Measurements from ENCODE around the gene RRH. TPM values are rescaled to one million over a fixed set of nuclear protein-coding genes. Genes with fewer than 3 reads are reported as not detected.

The RRH gene
- total RNA-seq, 1 donor from 2014 or later = under 0.01 TPM

GRCh38 chr4:109810552-109811387 lies 17.0 kb upstream of the RRH start:
- H3K36me3 ChIP-seq (ENCODE audit: control insufficient read depth in 3 of 3, insufficient read depth in 3 of 3, low read length in 3 of 3) = no peaks in the 10 kb centered on the region
- H3K27me3 ChIP-seq (ENCODE audit: control insufficient read depth in 3 of 3, insufficient read depth in 3 of 3, low read length in 3 of 3) = no peaks in the 10 kb centered on the region
- H3K4me3 ChIP-seq (ENCODE audit: low read length in 3 of 3) = no peak overlapping the region
- H3K27ac ChIP-seq (ENCODE audit: low read depth, low read length) = no peak overlapping the region
- no peak overlapping the region for H3K9ac ChIP-seq (ENCODE audit: low read depth in 1 of 3, low read length in 3 of 3)
- peaks cover 0 to 2% (median under 1%) of the 10 kb centered on the region in 3 donors for H3K4me1 ChIP-seq (ENCODE audit: control insufficient read depth in 3 of 3, insufficient read depth in 3 of 3, low read length in 3 of 3)
- no peaks in the 10 kb centered on the region for H3K9me3 ChIP-seq (ENCODE audit: control insufficient read depth in 3 of 3, low read length in 3 of 3)

- H3K4me1 ChIP-seq (ENCODE audit: control insufficient read depth in 3 of 3, insufficient read depth in 3 of 3, low read length in 3 of 3) = peaks cover 7 to 8% (median 8%) of the 10 kb centered on the region in 3 donors
- no peak overlapping the region for H3K4me3 ChIP-seq (ENCODE audit: low read length in 3 of 3)
- no peak overlapping the region for H3K9ac ChIP-seq (ENCODE audit: low read depth in 1 of 3, low read length in 3 of 3)
- H3K9me3 ChIP-seq (ENCODE audit: control insufficient read depth in 3 of 3, low read length in 3 of 3) = no peaks in the 10 kb centered on the region
- no peaks in the 10 kb centered on the region for H3K27me3 ChIP-seq (ENCODE audit: control insufficient read depth in 3 of 3, insufficient read depth in 3 of 3, low read length in 3 of 3)
- H3K36me3 ChIP-seq (ENCODE audit: control insufficient read depth in 3 of 3, insufficient read depth in 3 of 3, low read length in 3 of 3) = no peaks in the 10 kb centered on the region
- no peak overlapping the region for H3K27ac ChIP-seq (ENCODE audit: low read depth, low read length)
Measured at GRCh38 chr4:109811707-109812106, 16.1 kb upstream of the RRH start.

GRCh38 chr4:109815151-109816081 lies 12.4 kb upstream of the RRH start, which contains the start of gene GAR1:
Gene GAR1, plus strand, starts transcription at chr4:109815762. Its CDS starts 403 bp downstream, at chr4:109816165.
- peaks cover 0 to 11% (median 10%) of the 10 kb centered on the region in 3 donors for H3K36me3 ChIP-seq (ENCODE audit: control insufficient read depth in 3 of 3, insufficient read depth in 3 of 3, low read length in 3 of 3)
- peaks cover 8 to 13% (median 11%) of the 10 kb centered on the region in 3 donors for H3K4me1 ChIP-seq (ENCODE audit: control insufficient read depth in 3 of 3, insufficient read depth in 3 of 3, low read length in 3 of 3)
- H3K27me3 ChIP-seq (ENCODE audit: control insufficient read depth in 3 of 3, insufficient read depth in 3 of 3, low read length in 3 of 3) = no peaks in the 10 kb centered on the region
- H3K9ac ChIP-seq (ENCODE audit: low read depth in 1 of 3, low read length in 3 of 3) = peak within 1 kb of the TSS; percentile 77 to 88 (median 85)
- H3K9me3 ChIP-seq (ENCODE audit: control insufficient read depth in 3 of 3, low read length in 3 of 3) = no peaks in the 10 kb centered on the region
- peak within 1 kb of the TSS; percentile 83 for H3K27ac ChIP-seq (ENCODE audit: low read depth, low read length)
- H3K4me3 ChIP-seq (ENCODE audit: low read length in 3 of 3) = peak within 1 kb of the TSS; percentile 96 to 99 (median 98)

- Histone ChIP-seq H3K9ac (ENCODE audit: low read depth in 1 of 3, low read length in 3 of 3) (peak overlapping the region; percentile 77 to 88 (median 85)), H3K36me3 (ENCODE audit: control insufficient read depth in 3 of 3, insufficient read depth in 3 of 3, low read length in 3 of 3) (peaks cover 0 to 16% (median 14%) of the 10 kb centered on the region in 3 donors), H3K27ac (ENCODE audit: low read depth, low read length) (peak overlapping the region; percentile 83), H3K9me3 (ENCODE audit: control insufficient read depth in 3 of 3, low read length in 3 of 3) (no peaks in the 10 kb centered on the region), H3K4me3 (ENCODE audit: low read length in 3 of 3) (peak overlapping the region; percentile 96 to 99 (median 98)), H3K27me3 (ENCODE audit: control insufficient read depth in 3 of 3, insufficient read depth in 3 of 3, low read length in 3 of 3) (no peaks in the 10 kb centered on the region), H3K4me1 (ENCODE audit: control insufficient read depth in 3 of 3, insufficient read depth in 3 of 3, low read length in 3 of 3) (peaks cover 8 to 13% (median 11%) of the 10 kb centered on the region in 3 donors)
Measured at GRCh38 chr4:109816082-109816442, 11.7 kb upstream of the RRH start.

- Histone ChIP-seq H3K4me3 (ENCODE audit: low read length in 3 of 3) (no peak overlapping the region), H3K9ac (ENCODE audit: low read depth in 1 of 3, low read length in 3 of 3) (peak overlapping the region in 1 of 3 donors; percentile 88), H3K9me3 (ENCODE audit: control insufficient read depth in 3 of 3, low read length in 3 of 3) (no peaks in the 10 kb centered on the region)
Measured at GRCh38 chr4:109816894-109817293, 10.9 kb upstream of the RRH start.

GRCh38 chr4:109818268-109818667 lies 9.5 kb upstream of the RRH start:
- no peak overlapping the region for H3K27ac ChIP-seq (ENCODE audit: low read depth, low read length)
- H3K27me3 ChIP-seq (ENCODE audit: control insufficient read depth in 3 of 3, insufficient read depth in 3 of 3, low read length in 3 of 3) = no peaks in the 10 kb centered on the region
- H3K4me1 ChIP-seq (ENCODE audit: control insufficient read depth in 3 of 3, insufficient read depth in 3 of 3, low read length in 3 of 3) = peaks cover 8 to 13% (median 11%) of the 10 kb centered on the region in 3 donors
- H3K9ac ChIP-seq (ENCODE audit: low read depth in 1 of 3, low read length in 3 of 3) = no peak overlapping the region
- H3K4me3 ChIP-seq (ENCODE audit: low read length in 3 of 3) = no peak overlapping the region
- H3K9me3 ChIP-seq (ENCODE audit: control insufficient read depth in 3 of 3, low read length in 3 of 3) = no peaks in the 10 kb centered on the region
- peaks cover 6 to 30% (median 27%) of the 10 kb centered on the region in 3 donors for H3K36me3 ChIP-seq (ENCODE audit: control insufficient read depth in 3 of 3, insufficient read depth in 3 of 3, low read length in 3 of 3)

More at GRCh38 chr4:109816894-109817293, 10.9 kb upstream of the RRH start:
- Histone ChIP-seq H3K4me1 (ENCODE audit: control insufficient read depth in 3 of 3, insufficient read depth in 3 of 3, low read length in 3 of 3) (peaks cover 8 to 13% (median 11%) of the 10 kb centered on the region in 3 donors), H3K27ac (ENCODE audit: low read depth, low read length) (no peak overlapping the region), H3K27me3 (ENCODE audit: control insufficient read depth in 3 of 3, insufficient read depth in 3 of 3, low read length in 3 of 3) (no peaks in the 10 kb centered on the region), H3K36me3 (ENCODE audit: control insufficient read depth in 3 of 3, insufficient read depth in 3 of 3, low read length in 3 of 3) (peaks cover 0 to 21% (median 17%) of the 10 kb centered on the region in 3 donors)

GRCh38 chr4:109820563-109820962 lies 7.2 kb upstream of the RRH start:
- Histone ChIP-seq H3K9me3 (ENCODE audit: control insufficient read depth in 3 of 3, low read length in 3 of 3) (no peaks in the 10 kb centered on the region), H3K27me3 (ENCODE audit: control insufficient read depth in 3 of 3, insufficient read depth in 3 of 3, low read length in 3 of 3) (no peaks in the 10 kb centered on the region), H3K9ac (ENCODE audit: low read depth in 1 of 3, low read length in 3 of 3) (no peak overlapping the region), H3K36me3 (ENCODE audit: control insufficient read depth in 3 of 3, insufficient read depth in 3 of 3, low read length in 3 of 3) (peaks cover 6 to 47% (median 36%) of the 10 kb centered on the region in 3 donors), H3K4me1 (ENCODE audit: control insufficient read depth in 3 of 3, insufficient read depth in 3 of 3, low read length in 3 of 3) (peaks cover 5 to 13% (median 11%) of the 10 kb centered on the region in 3 donors), H3K27ac (ENCODE audit: low read depth, low read length) (no peak overlapping the region), H3K4me3 (ENCODE audit: low read length in 3 of 3) (no peak overlapping the region)

GRCh38 chr4:109821185-109821584 lies 6.6 kb upstream of the RRH start:
- Histone ChIP-seq H3K4me3 (ENCODE audit: low read length in 3 of 3) (no peak overlapping the region), H3K27me3 (ENCODE audit: control insufficient read depth in 3 of 3, insufficient read depth in 3 of 3, low read length in 3 of 3) (no peaks in the 10 kb centered on the region), H3K27ac (ENCODE audit: low read depth, low read length) (no peak overlapping the region), H3K4me1 (ENCODE audit: control insufficient read depth in 3 of 3, insufficient read depth in 3 of 3, low read length in 3 of 3) (peaks cover 5 to 11% (median 6%) of the 10 kb centered on the region in 3 donors), H3K36me3 (ENCODE audit: control insufficient read depth in 3 of 3, insufficient read depth in 3 of 3, low read length in 3 of 3) (peaks cover 6 to 47% (median 36%) of the 10 kb centered on the region in 3 donors), H3K9ac (ENCODE audit: low read depth in 1 of 3, low read length in 3 of 3) (no peak overlapping the region), H3K9me3 (ENCODE audit: control insufficient read depth in 3 of 3, low read length in 3 of 3) (no peaks in the 10 kb centered on the region)

- Histone ChIP-seq H3K9ac (ENCODE audit: low read depth in 1 of 3, low read length in 3 of 3) (no peak overlapping the region), H3K27ac (ENCODE audit: low read depth, low read length) (no peak overlapping the region), H3K36me3 (ENCODE audit: control insufficient read depth in 3 of 3, insufficient read depth in 3 of 3, low read length in 3 of 3) (peaks cover 6 to 26% (median 21%) of the 10 kb centered on the region in 3 donors), H3K4me1 (ENCODE audit: control insufficient read depth in 3 of 3, insufficient read depth in 3 of 3, low read length in 3 of 3) (no peaks in the 10 kb centered on the region), H3K4me3 (ENCODE audit: low read length in 3 of 3) (no peak overlapping the region), H3K27me3 (ENCODE audit: control insufficient read depth in 3 of 3, insufficient read depth in 3 of 3, low read length in 3 of 3) (no peaks in the 10 kb centered on the region), H3K9me3 (ENCODE audit: control insufficient read depth in 3 of 3, low read length in 3 of 3) (no peaks in the 10 kb centered on the region)
Measured at GRCh38 chr4:109826719-109827118, 1.1 kb upstream of the RRH start.
